Measurements from ENCODE around the gene NSD2.

DNA sequence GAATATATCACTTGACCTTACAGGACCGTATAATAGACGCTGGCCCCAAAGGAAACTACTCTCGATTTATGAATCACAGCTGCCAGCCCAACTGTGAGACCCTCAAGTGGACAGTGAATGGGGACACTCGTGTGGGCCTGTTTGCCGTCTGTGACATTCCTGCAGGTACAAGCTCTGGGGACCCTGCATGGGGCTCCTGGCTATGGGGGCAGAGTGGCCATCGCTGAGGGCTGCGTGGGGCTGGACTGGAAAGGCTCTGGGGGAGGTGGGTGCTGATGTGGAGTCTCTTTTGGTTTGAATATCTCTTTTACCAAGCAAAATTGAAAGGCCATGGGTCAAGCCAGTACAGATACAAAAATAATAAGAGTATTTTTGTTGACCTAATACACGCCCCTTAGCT, 103.6 kb downstream of the NSD2 start:
- TF ChIP-seq CTCF (IDR thresholded peaks at IDR 0.05; ENCODE audit: low read depth, low read length) (no peak), POLR2A (IDR thresholded peaks at IDR 0.05; ENCODE audit: extremely low read depth, insufficient read length) (no peak), MAX (IDR thresholded peaks at IDR 0.05; ENCODE audit: low read depth, low read length) (no peak), MYC (IDR thresholded peaks at IDR 0.05; ENCODE audit: low read depth, low read length) (no peak)
